ENCODE measurements around the gene UBE3A.
"Not testable (repeated sequence)": the region's sequence is repeated elsewhere in the genome, so short reads cannot be mapped to it uniquely, and the experiment has no call there.

UBE3A gene

DNA sequence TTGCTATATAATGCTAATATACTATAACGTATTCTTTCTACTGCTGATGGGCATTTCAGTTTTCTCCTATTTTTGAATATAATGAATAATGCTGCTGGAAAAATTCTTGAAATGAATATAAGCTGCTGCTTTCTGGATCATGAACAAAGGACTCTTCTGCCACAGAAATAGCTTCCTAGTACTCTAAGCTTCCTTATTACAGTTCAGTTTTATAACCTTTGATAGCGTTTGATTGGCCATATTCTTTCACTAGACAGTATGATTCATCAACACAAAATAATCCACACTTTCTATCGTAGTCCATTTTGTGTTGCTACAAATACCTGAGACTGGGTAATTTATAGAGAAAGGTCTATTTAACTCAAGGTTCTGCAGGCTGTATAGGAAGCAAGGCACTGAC, 16.4 kb upstream of the UBE3A start:
- no peak overlapping the region for H3K4me3 ChIP-seq (ENCODE audit: low read depth, low read length)
- TF ChIP-seq CTCF (IDR thresholded peaks at IDR 0.05; ENCODE audit: low read depth, low read length): no peak

- no peak for TF ChIP-seq CTCF (IDR thresholded peaks at IDR 0.05; ENCODE audit: low read depth, low read length)
- H3K4me3 ChIP-seq (ENCODE audit: low read depth, low read length): no peak overlapping the region
Measured at GRCh38 chr15:25454771-25455170, 15.9 kb upstream of the UBE3A start.

- H3K4me3 ChIP-seq (ENCODE audit: low read depth, low read length): not testable (repeated sequence)
Measured at GRCh38 chr15:25453246-25453645, 14.4 kb upstream of the UBE3A start.

DNA sequence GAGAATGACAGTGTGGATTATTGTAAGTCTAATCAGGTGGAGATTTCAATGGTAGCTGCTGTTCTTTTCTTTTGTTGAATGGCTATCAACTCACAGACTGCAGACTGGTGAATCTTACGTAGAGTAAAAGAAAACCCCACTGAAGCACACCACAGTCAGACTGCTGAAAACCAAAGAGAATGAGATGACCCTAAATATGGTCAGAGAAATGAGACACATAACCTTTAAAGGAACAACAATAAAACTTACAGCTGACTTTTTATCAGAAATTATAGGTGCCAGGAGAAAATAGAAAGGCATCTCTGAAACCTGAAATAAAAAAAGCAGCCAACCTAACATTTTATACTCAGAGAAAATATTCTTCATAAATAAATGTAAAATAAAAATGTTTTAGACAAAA, 12.7 kb upstream of the UBE3A start:
- TF ChIP-seq CTCF (IDR thresholded peaks at IDR 0.05; ENCODE audit: low read depth, low read length): no peak
- H3K4me3 ChIP-seq (ENCODE audit: low read depth, low read length): no peak overlapping the region

DNA sequence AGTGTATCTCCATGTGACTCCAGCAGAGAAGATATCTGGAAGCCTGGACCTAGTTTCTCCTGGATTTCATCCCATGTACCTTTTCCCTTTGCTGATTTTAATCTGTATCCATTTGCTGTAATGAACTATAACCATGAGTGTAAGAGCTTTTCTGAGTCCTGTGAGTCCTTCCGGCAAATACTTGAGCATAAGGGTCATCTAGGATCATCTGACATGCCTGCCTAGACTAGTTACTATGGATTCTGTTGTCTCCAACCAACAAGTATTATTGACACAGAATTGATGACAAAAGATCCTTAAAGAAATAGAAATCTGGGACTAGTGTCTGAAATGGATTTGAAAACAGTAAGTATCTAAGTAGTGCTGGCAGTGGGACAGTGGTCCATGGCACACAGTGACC, 11.3 kb upstream of the UBE3A start:
- no peak overlapping the region for H3K4me3 ChIP-seq (ENCODE audit: low read depth, low read length)
- TF ChIP-seq CTCF (IDR thresholded peaks at IDR 0.05; ENCODE audit: low read depth, low read length): no peak

DNA sequence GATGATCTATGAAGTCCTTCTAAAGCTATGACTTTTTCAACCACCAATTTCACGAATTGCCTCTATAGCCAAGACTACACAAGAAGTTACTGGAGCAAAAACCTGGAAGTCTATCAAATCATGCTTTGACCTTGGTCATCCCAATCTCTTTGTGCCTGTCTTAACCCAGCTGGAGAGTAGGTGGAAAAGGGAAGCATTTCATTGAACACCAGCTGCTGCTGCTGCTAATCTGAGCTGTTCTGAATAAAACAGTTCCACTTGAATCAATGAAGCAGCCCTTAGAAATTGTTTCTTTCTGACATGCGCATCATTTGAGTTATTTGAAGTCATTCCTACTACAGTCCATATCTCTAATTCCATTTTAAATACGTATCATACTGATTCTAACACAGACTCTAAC, 7.3 kb upstream of the UBE3A start:
- TF ChIP-seq CTCF (IDR thresholded peaks at IDR 0.05; ENCODE audit: low read depth, low read length): no peak

DNA sequence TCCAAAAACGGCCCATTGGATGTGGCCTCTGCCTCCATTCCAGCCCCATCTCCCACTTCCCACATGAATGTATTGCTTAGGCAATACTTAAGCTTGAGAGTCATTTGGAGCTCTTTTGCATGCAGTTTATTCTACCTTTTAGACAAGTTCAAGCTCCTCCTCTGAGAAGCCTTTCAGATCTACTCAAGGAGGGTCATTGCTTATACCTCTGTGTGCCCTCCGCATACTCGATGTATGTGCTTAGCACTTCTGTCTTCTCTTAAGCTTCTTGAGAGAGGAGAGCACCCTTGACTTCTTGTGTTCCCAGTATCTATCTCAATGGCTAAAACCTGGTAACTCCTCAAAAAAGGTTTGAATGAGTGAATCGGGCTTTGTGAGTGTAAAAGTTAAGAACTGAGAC, 6.6 kb upstream of the UBE3A start:
- no peak overlapping the region for H3K4me3 ChIP-seq (ENCODE audit: low read depth, low read length)
- TF ChIP-seq CTCF (IDR thresholded peaks at IDR 0.05; ENCODE audit: low read depth, low read length): no peak

More for the DNA sequence above, 7.3 kb upstream of the UBE3A start:
- H3K4me3 ChIP-seq (ENCODE audit: low read depth, low read length): no peak overlapping the region

GRCh38 chr15:25441111-25441510, 2.3 kb upstream of the UBE3A start:
- no peak overlapping the region for H3K4me3 ChIP-seq (ENCODE audit: low read depth, low read length)
- TF ChIP-seq CTCF (IDR thresholded peaks at IDR 0.05; ENCODE audit: low read depth, low read length): no peak

Measured in WI38 (cell line).